Epithelial cell of esophagus (primary cell): ENCODE data around the gene CEACAM21.
"Not testable (repeated sequence)": the region's sequence is repeated elsewhere in the genome, so short reads cannot be mapped to it uniquely, and the experiment has no call there.

Experiments used
- DNase-seq: peaks from one replicate; pipeline ENCODE4 v3.0.0; 2010; ENCODE audit warnings: low read depth
- H3K4me3 ChIP-seq: 2 replicates; pipeline ENCODE4 v1.5.1; 2011; ENCODE audit warnings: mild to moderate bottlenecking, low read length, control low read depth
- CTCF ChIP-seq: IDR thresholded peaks from 2 replicates; pipeline ENCODE4 v1.5.1; 2011; ENCODE audit warnings: low read depth, mild to moderate bottlenecking, low read length, control low read depth, inconsistent platforms; ENCODE audit not compliant: insufficient read depth; ENCODE audit errors: missing control alignments

CEACAM21 gene

GRCh38 chr19:41569481-41570150, 6.3 kb upstream of the CEACAM21 start:
- no peak for TF ChIP-seq CTCF
- no peak overlapping the region for H3K4me3 ChIP-seq

GRCh38 chr19:41570179-41570578, 5.8 kb upstream of the CEACAM21 start:
- DNase-seq, result no peak
- TF ChIP-seq CTCF, result no peak
- H3K4me3 ChIP-seq, result no peak overlapping the region

More at GRCh38 chr19:41569481-41570150, 6.3 kb upstream of the CEACAM21 start:
- no peak for DNase-seq

- peak; percentile 97 for TF ChIP-seq CTCF
- no peak overlapping the region for H3K4me3 ChIP-seq
- peak; percentile 75 for DNase-seq
Measured at GRCh38 chr19:41570639-41571112, 5.3 kb upstream of the CEACAM21 start.

- TF ChIP-seq CTCF, result no peak
- DNase-seq, result no peak
- no peak overlapping the region for H3K4me3 ChIP-seq
Measured at GRCh38 chr19:41577144-41577830, 1.3 kb downstream of the CEACAM21 start.

GRCh38 chr19:41577833-41578232, 1.9 kb downstream of the CEACAM21 start:
- DNase-seq, result no peak
- no peak for TF ChIP-seq CTCF
- no peak overlapping the region for H3K4me3 ChIP-seq

GRCh38 chr19:41578886-41579285, 2.9 kb downstream of the CEACAM21 start:
- no peak overlapping the region for H3K4me3 ChIP-seq
- no peak for DNase-seq
- TF ChIP-seq CTCF, result no peak

GRCh38 chr19:41581068-41581467, 5.1 kb downstream of the CEACAM21 start:
- not testable (repeated sequence) for H3K4me3 ChIP-seq, DNase-seq

- not testable (repeated sequence) for DNase-seq, H3K4me3 ChIP-seq
Measured at GRCh38 chr19:41582577-41583182, 6.7 kb downstream of the CEACAM21 start.
